Measurements from ENCODE around the gene TNNC2.

DNA sequence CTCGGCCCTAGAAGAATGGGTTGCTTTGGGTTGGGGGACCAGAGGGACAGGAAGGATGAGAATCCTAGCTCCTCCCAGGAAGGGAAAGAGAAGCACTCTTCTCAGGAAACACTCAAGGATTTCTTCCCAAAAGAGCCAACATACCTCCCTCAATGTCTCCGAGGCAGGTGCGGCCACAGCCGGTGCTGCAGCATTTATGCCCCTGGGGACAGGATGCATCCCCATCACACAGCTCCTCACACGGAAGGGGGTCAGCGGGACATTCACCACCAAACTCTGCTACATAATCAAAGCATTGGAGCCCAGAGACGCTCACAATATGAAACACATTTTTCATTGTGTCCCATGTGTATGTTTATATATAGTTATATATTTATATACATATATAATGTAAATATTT is 50.2 kb downstream of the TNNC2 start:
- TF ChIP-seq, protein P1, sequence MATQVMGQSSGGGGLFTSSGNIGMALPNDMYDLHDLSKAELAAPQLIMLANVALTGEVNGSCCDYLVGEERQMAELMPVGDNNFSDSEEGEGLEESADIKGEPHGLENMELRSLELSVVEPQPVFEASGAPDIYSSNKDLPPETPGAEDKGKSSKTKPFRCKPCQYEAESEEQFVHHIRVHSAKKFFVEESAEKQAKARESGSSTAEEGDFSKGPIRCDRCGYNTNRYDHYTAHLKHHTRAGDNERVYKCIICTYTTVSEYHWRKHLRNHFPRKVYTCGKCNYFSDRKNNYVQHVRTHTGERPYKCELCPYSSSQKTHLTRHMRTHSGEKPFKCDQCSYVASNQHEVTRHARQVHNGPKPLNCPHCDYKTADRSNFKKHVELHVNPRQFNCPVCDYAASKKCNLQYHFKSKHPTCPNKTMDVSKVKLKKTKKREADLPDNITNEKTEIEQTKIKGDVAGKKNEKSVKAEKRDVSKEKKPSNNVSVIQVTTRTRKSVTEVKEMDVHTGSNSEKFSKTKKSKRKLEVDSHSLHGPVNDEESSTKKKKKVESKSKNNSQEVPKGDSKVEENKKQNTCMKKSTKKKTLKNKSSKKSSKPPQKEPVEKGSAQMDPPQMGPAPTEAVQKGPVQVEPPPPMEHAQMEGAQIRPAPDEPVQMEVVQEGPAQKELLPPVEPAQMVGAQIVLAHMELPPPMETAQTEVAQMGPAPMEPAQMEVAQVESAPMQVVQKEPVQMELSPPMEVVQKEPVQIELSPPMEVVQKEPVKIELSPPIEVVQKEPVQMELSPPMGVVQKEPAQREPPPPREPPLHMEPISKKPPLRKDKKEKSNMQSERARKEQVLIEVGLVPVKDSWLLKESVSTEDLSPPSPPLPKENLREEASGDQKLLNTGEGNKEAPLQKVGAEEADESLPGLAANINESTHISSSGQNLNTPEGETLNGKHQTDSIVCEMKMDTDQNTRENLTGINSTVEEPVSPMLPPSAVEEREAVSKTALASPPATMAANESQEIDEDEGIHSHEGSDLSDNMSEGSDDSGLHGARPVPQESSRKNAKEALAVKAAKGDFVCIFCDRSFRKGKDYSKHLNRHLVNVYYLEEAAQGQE (IDR thresholded peaks at IDR 0.05; ENCODE audit: low read depth), result no peak
- TF ChIP-seq RAD21 (IDR thresholded peaks at IDR 0.05; ENCODE audit: low read depth), result no peak
- TF ChIP-seq CEBPB (IDR thresholded peaks at IDR 0.05), result no peak
- no peak for TF ChIP-seq EP300 (IDR thresholded peaks at IDR 0.05; ENCODE audit: borderline replicate concordance)

Measured in Ishikawa (cell line).